Measurements from ENCODE around the gene CD8B2.
"Not testable (repeated sequence)": the region's sequence is repeated elsewhere in the genome, so short reads cannot be mapped to it uniquely, and the experiment has no call there.

Gene CD8B2

GRCh38 chr2:106553321-106553720, 66.2 kb downstream of the CD8B2 start:
- no peak for DNase-seq

DNA sequence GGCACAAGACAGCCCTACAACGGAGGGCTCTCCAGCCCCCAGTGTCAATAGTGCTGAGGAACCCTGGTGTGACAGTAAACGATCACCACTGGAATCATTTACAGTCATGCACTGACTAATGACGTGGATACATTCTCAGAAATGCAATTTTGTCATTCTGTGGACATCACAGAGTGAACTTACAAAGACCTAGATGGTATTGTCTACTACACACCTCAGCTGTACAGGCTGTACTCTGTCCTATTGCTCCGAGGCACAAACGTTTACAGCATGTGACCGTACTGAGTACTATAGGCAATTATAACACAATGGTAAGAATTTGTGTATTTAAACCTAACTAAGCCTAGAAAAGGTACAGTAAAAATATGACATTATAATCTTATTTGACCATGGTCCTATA, 67.2 kb downstream of the CD8B2 start:
- DNase-seq: no peak

DNA sequence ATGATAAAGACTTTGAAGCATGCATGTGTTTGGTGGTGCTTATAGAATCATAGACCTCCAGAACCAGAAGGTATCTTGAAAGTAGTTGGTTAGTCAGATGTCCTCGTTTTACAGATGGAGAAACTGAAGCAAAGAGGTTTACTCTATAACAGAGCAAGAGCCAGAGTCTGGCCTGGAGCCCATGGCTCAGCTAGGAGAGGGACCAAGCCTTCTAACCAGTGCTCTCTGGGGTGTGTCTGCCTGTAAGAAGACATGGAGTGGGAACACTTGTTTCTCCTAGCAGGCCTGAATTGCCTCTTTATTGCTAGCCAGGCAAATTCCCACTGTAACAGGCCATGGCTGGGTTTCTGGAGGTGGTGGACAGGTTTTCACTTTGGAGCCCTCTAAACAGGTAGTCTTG, 67.9 kb downstream of the CD8B2 start:
- no peak for DNase-seq

- DNase-seq: not testable (repeated sequence)
These were observed 72.6 kb downstream of the CD8B2 start for GRCh38 chr2:106559786-106560185.

GRCh38 chr2:106560773-106561172, 73.6 kb downstream of the CD8B2 start:
- no peak for DNase-seq

- no peak for DNase-seq
These were observed 74.2 kb downstream of the CD8B2 start for GRCh38 chr2:106561356-106561755.

GRCh38 chr2:106561803-106562202, 74.6 kb downstream of the CD8B2 start:
- DNase-seq: no peak

DNA sequence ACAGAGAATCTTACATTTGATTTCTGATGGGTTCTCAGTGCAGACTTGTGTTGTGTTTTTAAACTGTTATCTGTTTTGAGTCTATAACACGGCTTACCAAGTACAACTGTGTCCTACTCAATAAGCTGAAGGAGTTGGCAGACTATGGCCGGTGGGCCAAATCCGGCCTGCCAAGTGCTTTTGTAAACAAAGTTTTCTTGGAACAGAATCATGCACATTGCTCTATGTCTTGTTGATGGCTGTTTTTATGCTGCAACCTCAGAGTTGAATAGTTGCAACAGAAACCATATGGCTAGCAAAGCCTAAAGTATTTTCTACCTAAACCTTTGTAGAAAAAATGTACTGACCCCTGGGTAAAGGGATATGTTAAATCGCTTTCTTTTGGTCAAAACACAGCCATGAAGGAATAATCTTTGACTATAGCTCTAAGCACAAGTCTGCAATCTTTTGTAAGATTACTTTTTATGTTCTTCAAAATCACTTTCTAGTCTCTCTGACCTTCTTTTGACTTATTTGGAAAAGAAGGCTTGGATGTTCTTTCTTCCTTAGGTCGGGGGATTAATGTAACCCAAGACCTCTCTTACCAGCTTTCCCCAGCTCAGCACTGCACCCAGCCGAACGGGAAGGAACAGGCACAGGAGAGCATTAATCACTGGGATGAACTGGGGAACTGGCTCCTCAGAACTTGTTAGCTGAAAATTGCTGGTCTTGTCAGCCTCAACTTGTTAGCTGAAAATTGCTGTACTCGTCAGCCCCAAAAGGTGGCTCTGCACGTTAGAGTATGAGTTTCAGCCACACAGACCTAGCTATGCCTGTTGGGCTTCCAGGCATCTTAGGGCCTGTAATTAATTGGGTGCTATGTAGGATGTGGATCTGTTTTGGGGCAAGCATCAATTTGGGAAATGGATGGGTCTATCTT, 75.4 kb downstream of the CD8B2 start:
- DNase-seq: no peak

DNA sequence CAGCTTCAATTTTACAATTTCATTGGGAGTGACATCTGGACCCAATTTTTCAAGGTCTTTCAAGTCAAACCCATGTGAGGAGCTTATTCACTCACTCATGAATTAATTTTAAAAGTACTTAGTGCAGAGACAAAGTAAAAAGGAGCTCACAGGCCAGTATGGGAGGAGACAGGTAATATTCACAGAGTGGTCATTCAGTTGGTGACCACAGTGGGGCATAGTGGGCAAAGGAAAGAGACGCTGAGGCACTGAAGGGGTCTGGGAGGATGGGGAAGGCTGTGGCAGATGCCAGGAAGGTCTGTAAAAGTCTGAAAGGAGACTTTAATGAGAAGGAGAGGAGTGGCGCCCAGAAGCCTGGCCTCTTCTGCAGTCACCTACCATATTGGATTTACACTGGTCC, 76.0 kb downstream of the CD8B2 start:
- DNase-seq: no peak

GRCh38 chr2:106565599-106565998, 78.4 kb downstream of the CD8B2 start:
- DNase-seq: no peak

- DNase-seq: peak; percentile 64 to 70
These were observed 78.9 kb downstream of the CD8B2 start for GRCh38 chr2:106566050-106566449.

GRCh38 chr2:106566484-106566883, 79.3 kb downstream of the CD8B2 start:
- not testable (repeated sequence) for DNase-seq

GRCh38 chr2:106570316-106570715, 83.2 kb downstream of the CD8B2 start:
- DNase-seq: no peak
